ENCODE measurements around the gene GNE. TPM values are rescaled to one million over a fixed set of nuclear protein-coding genes. Genes with fewer than 3 reads are reported as not detected.

Gene GNE
- total and polyA plus RNA-seq, 2 of the 8 experiments (the other 6 are each of a cell fraction or from before 2014, with no cell fraction given) = 5.1 to 11.1 TPM

DNA sequence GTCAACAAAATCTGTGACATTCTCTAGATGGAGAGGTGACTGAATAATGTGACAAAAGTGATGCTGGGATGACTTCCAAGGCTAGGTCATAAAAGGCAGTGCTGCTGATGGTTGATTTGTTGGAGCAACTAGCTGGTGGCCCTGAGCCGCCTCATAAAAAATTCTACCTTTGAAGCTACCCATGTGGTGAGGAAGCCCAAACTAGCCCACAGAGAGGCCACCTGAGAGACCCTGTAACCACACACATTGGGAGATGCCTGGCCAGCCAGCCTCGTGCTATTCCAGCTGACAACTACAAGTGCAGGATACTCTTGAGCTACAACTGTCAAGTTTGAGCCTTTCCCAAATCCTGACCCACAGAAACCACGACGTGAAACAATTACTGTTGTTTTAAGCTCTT is 44.9 kb downstream of the GNE start:
- ChIA-PET POLR2A (ENCODE audit: partially characterized antibody) (interaction anchor here (1.3 to 1.8 kb wide), 5 partner anchors 9 to 22 kb away, joined by 4 to 8 read pairs (median 5); partner anchors contain the start of gene CLTA), CTCF (ENCODE audit: partially characterized antibody) (interaction anchor here (0.6 to 1.9 kb wide), 4 partner anchors 9 to 133 kb away, joined by 3 to 6 read pairs (median 4); no protein-coding TSS in a partner anchor)
- Histone ChIP-seq H2BK120ac (replicated peaks; ENCODE audit: low read depth, low read length) (no peak overlapping the region), H3K79me1 (ENCODE audit: low read depth, low read length) (peaks cover 11% of the 10 kb centered on the region), H4K8ac (ENCODE audit: extremely low read depth, insufficient read depth, low read length) (no peak overlapping the region), H2AK5ac (ENCODE audit: low read depth, low read length) (no peak overlapping the region), H3K36me3 (ENCODE audit: control insufficient read depth in 2 of 4, insufficient read depth in 4 of 4, low read length in 3 of 4) (peaks cover 11 to 62% (median 36%) of the 10 kb centered on the region in 4 experiments), H4K20me1 (replicated peaks in 1 of 2; ENCODE audit: control insufficient read depth in 1 of 2, insufficient read depth in 2 of 2, low read length in 2 of 2) (peaks cover 10 to 32% of the 10 kb centered on the region in 2 experiments), H3K4me1 (replicated peaks in 1 of 4; ENCODE audit: control insufficient read depth in 3 of 4, insufficient read depth in 4 of 4, low read length in 3 of 4) (no peaks in the 10 kb centered on the region; a peak in 1 of 7 replicates), H3K23ac (ENCODE audit: insufficient read length) (no peak overlapping the region), H3K9ac (replicated peaks in 1 of 4; ENCODE audit: extremely low read depth in 1 of 4, low read depth in 3 of 4, low read length in 3 of 4) (no peak overlapping the region), H3K27ac (ENCODE audit: low read depth, low read length) (no peak overlapping the region), H2BK20ac (ENCODE audit: low read length) (no peak overlapping the region), H3K27me3 (replicated peaks in 1 of 4; ENCODE audit: control insufficient read depth in 3 of 4, extremely low read depth in 1 of 4, insufficient read depth in 3 of 4, low read length in 3 of 4) (no peaks in the 10 kb centered on the region), H4K91ac (replicated peaks; ENCODE audit: insufficient read length, low read length) (no peak overlapping the region), H2BK15ac (ENCODE audit: low read length) (no peak overlapping the region), H3K18ac (ENCODE audit: extremely low read depth, low read length) (no peak overlapping the region), H3K56ac (replicated peaks; ENCODE audit: insufficient read length, low read depth, low read length) (no peak overlapping the region), H3K79me2 (ENCODE audit: control insufficient read depth in 1 of 2, insufficient read depth in 2 of 2, low read length in 2 of 2) (peaks cover 3 to 35% of the 10 kb centered on the region in 2 experiments; a peak in 2 of 4 replicates), H3K4me2 (ENCODE audit: insufficient read depth in 1 of 2, low read depth in 2 of 2, low read length in 2 of 2) (no peak overlapping the region), H4K5ac (ENCODE audit: insufficient read length, low read depth, low read length) (no peak overlapping the region), H2AFZ (ENCODE audit: low read length) (no peak overlapping the region), H3K14ac (ENCODE audit: insufficient read length) (no peak overlapping the region), H2BK5ac (ENCODE audit: low read depth, low read length) (no peak overlapping the region), H3K4me3 (ENCODE audit: extremely low read depth in 1 of 4, insufficient read depth in 2 of 4, low read depth in 3 of 4, low read length in 4 of 4) (no peak overlapping the region), H2BK12ac (ENCODE audit: low read depth, low read length) (no peak overlapping the region), H3K23me2 (ENCODE audit: low read depth, low read length) (no peaks in the 10 kb centered on the region), H3K4ac (replicated peaks; ENCODE audit: insufficient read length, low read depth, low read length) (no peak overlapping the region), H3K9me3 (ENCODE audit: insufficient read depth in 2 of 2, low read depth in 1 of 2, low read length in 1 of 2) (no peaks in the 10 kb centered on the region)
- no peak for DNase-seq (ENCODE audit: low read depth in 1 of 2, low spot score in 2 of 2)
- FAIRE-seq = no peak
- WGBS, 2 experiments (ENCODE audit: extremely low coverage in 1 of 2, insufficient coverage in 1 of 2, insufficient read length in 1 of 2, insufficient replicate concordance in 2 of 2, low coverage in 1 of 2, low lambda C conversion rate in 2 of 2, missing lambda C conversion rate in 1 of 2) = 87% methylated on average over 4 of the region's 4 CpGs; no CpG with 5 or more reads in 1 of the 2 experiments
- TF ChIP-seq NANOG (IDR thresholded peaks at IDR 0.05; ENCODE audit: insufficient read depth, low read depth, low read length, poor library complexity, severe bottlenecking) (no peak), SP4 (IDR thresholded peaks at IDR 0.05; ENCODE audit: low read length) (no peak), MAFK (IDR thresholded peaks at IDR 0.05; ENCODE audit: low read depth, low read length) (no peak), KDM4A (IDR thresholded peaks at IDR 0.05; ENCODE audit: low read depth, low read length, severe bottlenecking) (no peak), CBX5 (IDR thresholded peaks at IDR 0.05; ENCODE audit: low read depth, low read length) (no peak), POLR2AphosphoS5 (IDR thresholded peaks at IDR 0.05; ENCODE audit: low read depth, low read length) (no peak), SIX5 (IDR thresholded peaks at IDR 0.05; ENCODE audit: low read depth, low read length) (no peak), SAP30 (IDR thresholded peaks at IDR 0.05; ENCODE audit: insufficient read depth, insufficient replicate concordance, low read length) (no peak), ZNF274 (IDR thresholded peaks at IDR 0.05; ENCODE audit: borderline replicate concordance, extremely low read depth, low read length) (no peak), BACH1 (IDR thresholded peaks at IDR 0.05; ENCODE audit: low read length) (no peak), TBP (IDR thresholded peaks at IDR 0.05; ENCODE audit: low read depth, low read length) (no peak), RBBP5 (IDR thresholded peaks at IDR 0.05; ENCODE audit: borderline replicate concordance, low read depth, low read length) (no peak)
- TF ChIP-seq, protein P1, sequence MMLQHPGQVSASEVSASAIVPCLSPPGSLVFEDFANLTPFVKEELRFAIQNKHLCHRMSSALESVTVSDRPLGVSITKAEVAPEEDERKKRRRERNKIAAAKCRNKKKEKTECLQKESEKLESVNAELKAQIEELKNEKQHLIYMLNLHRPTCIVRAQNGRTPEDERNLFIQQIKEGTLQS (IDR thresholded peaks at IDR 0.05; ENCODE audit: insufficient read depth, low read depth, low read length) = no peak
- TF ChIP-seq, protein P2, sequence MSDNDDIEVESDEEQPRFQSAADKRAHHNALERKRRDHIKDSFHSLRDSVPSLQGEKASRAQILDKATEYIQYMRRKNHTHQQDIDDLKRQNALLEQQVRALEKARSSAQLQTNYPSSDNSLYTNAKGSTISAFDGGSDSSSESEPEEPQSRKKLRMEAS (IDR thresholded peaks at IDR 0.05) = no peak

Data from H1 (cell line).